DMS153 treated with DMSO at 0.1 percent for 48 hours (cell line): ENCODE results near the gene TOMM34.

ENCODE experiments used
- DNase-seq: peaks from one replicate; lab custom pipeline; 2025; ENCODE audit not compliant: unreplicated experiment; lab: John Stamatoyannopoulos, UW

TOMM34 gene

GRCh38 chr20:44897133-44897532 lies 63.1 kb downstream of the TOMM34 start:
- no peak for DNase-seq

GRCh38 chr20:44896583-44896982 lies 63.6 kb downstream of the TOMM34 start:
- DNase-seq, result no peak

GRCh38 chr20:44894959-44895358 lies 65.2 kb downstream of the TOMM34 start:
- DNase-seq, result no peak
